ENCODE measurements around the gene SLC44A3. TPM values are rescaled to one million over a fixed set of nuclear protein-coding genes. Genes with fewer than 3 reads are reported as not detected.

Gene SLC44A3
- total and polyA plus RNA-seq, 2 of the 8 experiments (the other 6 are each of a cell fraction or from before 2014, with no cell fraction given): 4.2 to 5.0 TPM

GRCh38 chr1:94909486-94909885 lies 89.3 kb downstream of the SLC44A3 start:
- Histone ChIP-seq H3K23ac (ENCODE audit: insufficient read length) (no peak overlapping the region), H3K9ac (replicated peaks in 1 of 4; ENCODE audit: extremely low read depth in 1 of 4, low read depth in 3 of 4, low read length in 3 of 4) (no peak overlapping the region), H4K8ac (ENCODE audit: extremely low read depth, insufficient read depth, low read length) (no peak overlapping the region), H2BK12ac (ENCODE audit: low read depth, low read length) (no peak overlapping the region), H3K27ac (ENCODE audit: low read depth, low read length) (no peak overlapping the region), H3K23me2 (ENCODE audit: low read depth, low read length) (no peaks in the 10 kb centered on the region), H3K27me3 (replicated peaks in 1 of 4; ENCODE audit: control insufficient read depth in 3 of 4, extremely low read depth in 1 of 4, insufficient read depth in 3 of 4, low read length in 3 of 4) (no peaks in the 10 kb centered on the region), H3K18ac (ENCODE audit: extremely low read depth, low read length) (no peak overlapping the region), H2BK20ac (ENCODE audit: low read length) (no peak overlapping the region), H3K4ac (replicated peaks; ENCODE audit: insufficient read length, low read depth, low read length) (no peak overlapping the region), H2BK15ac (ENCODE audit: low read length) (no peak overlapping the region), H2BK5ac (ENCODE audit: low read depth, low read length) (no peak overlapping the region), H2BK120ac (replicated peaks; ENCODE audit: low read depth, low read length) (no peak overlapping the region), H3K4me1 (replicated peaks in 1 of 4; ENCODE audit: control insufficient read depth in 3 of 4, insufficient read depth in 4 of 4, low read length in 3 of 4) (peaks cover 8 to 26% (median 19%) of the 10 kb centered on the region in 4 experiments), H2AK5ac (ENCODE audit: low read depth, low read length) (no peak overlapping the region), H3K9me3 (ENCODE audit: insufficient read depth in 2 of 2, low read depth in 1 of 2, low read length in 1 of 2) (no peaks in the 10 kb centered on the region), H4K91ac (replicated peaks; ENCODE audit: insufficient read length, low read length) (no peak overlapping the region), H3K4me2 (ENCODE audit: insufficient read depth in 1 of 2, low read depth in 2 of 2, low read length in 2 of 2) (peak overlapping the region; percentile 34 to 64; a peak in 3 of 4 replicates), H4K20me1 (replicated peaks in 1 of 2; ENCODE audit: control insufficient read depth in 1 of 2, insufficient read depth in 2 of 2, low read length in 2 of 2) (peaks cover 52 to 53% of the 10 kb centered on the region in 2 experiments), H4K5ac (ENCODE audit: insufficient read length, low read depth, low read length) (no peak overlapping the region), H3K56ac (replicated peaks; ENCODE audit: insufficient read length, low read depth, low read length) (no peak overlapping the region), H3K4me3 (ENCODE audit: extremely low read depth in 1 of 4, insufficient read depth in 2 of 4, low read depth in 3 of 4, low read length in 4 of 4) (no peak overlapping the region), H3K14ac (ENCODE audit: insufficient read length) (no peak overlapping the region), H3K79me1 (ENCODE audit: low read depth, low read length) (peaks cover 18% of the 10 kb centered on the region), H2AFZ (ENCODE audit: low read length) (no peak overlapping the region), H3K36me3 (ENCODE audit: control insufficient read depth in 2 of 4, insufficient read depth in 4 of 4, low read length in 3 of 4) (peaks cover 0 to 13% (median 0%) of the 10 kb centered on the region in 4 experiments; a peak in 2 of 8 replicates), H3K79me2 (ENCODE audit: control insufficient read depth in 1 of 2, insufficient read depth in 2 of 2, low read length in 2 of 2) (peaks cover 44 to 98% of the 10 kb centered on the region in 2 experiments)
- ChIA-PET POLR2A (ENCODE audit: partially characterized antibody) (interaction anchor here (4.5 kb wide), 1 partner anchor 14 kb away, joined by 29 read pairs; no protein-coding TSS in a partner anchor), CTCF (ENCODE audit: partially characterized antibody) (interaction anchor here (0.7 to 3.5 kb wide), 7 partner anchors 10 to 132 kb away, joined by 3 to 12 read pairs (median 3); no protein-coding TSS in a partner anchor)
- 89% methylated on average over 6 of the region's 6 CpGs; no CpG with 5 or more reads in 1 of the 2 experiments for WGBS, 2 experiments (ENCODE audit: extremely low coverage in 1 of 2, insufficient coverage in 1 of 2, insufficient read length in 1 of 2, insufficient replicate concordance in 2 of 2, low coverage in 1 of 2, low lambda C conversion rate in 2 of 2, missing lambda C conversion rate in 1 of 2)
- FAIRE-seq (peak; percentile 77), DNase-seq (ENCODE audit: low read depth in 1 of 2, low spot score in 2 of 2) (no peak)
- TF ChIP-seq RXRA (IDR thresholded peaks at IDR 0.05; ENCODE audit: insufficient read depth, low read depth, low read length): no peak
- TF ChIP-seq EGR1 (IDR thresholded peaks at IDR 0.05; ENCODE audit: borderline replicate concordance, low read depth, low read length): no peak
- no peak for TF ChIP-seq JUN (IDR thresholded peaks at IDR 0.05; ENCODE audit: low read depth, low read length)
- TF ChIP-seq TAF7 (optimal IDR thresholded peaks at IDR 0.05; ENCODE audit: borderline replicate concordance, low read depth, low read length): no peak
- no peak for TF ChIP-seq NRF1 (IDR thresholded peaks at IDR 0.05; ENCODE audit: low read depth, low read length)
- no peak for TF ChIP-seq EP300 (IDR thresholded peaks at IDR 0.05; ENCODE audit: borderline replicate concordance in 1 of 2, low read depth in 2 of 2, low read length in 2 of 2)
- no peak for TF ChIP-seq TAF1 (IDR thresholded peaks at IDR 0.05; ENCODE audit: low read depth, low read length)
- TF ChIP-seq RAD21 (IDR thresholded peaks at IDR 0.05 in 1 of 2, conservative IDR thresholded peaks at IDR 0.05 in 1 of 2; ENCODE audit: low read depth in 2 of 2, low read length in 2 of 2): no peak
- TF ChIP-seq CHD1 (IDR thresholded peaks at IDR 0.05; ENCODE audit: low read depth, low read length): no peak
- TF ChIP-seq GTF2F1 (IDR thresholded peaks at IDR 0.05; ENCODE audit: borderline replicate concordance, low read depth, low read length): no peak
- TF ChIP-seq MAFK (IDR thresholded peaks at IDR 0.05; ENCODE audit: low read depth, low read length): no peak
- TF ChIP-seq SP1 (IDR thresholded peaks at IDR 0.05; ENCODE audit: low read depth, low read length): no peak

All from H1 (cell line).